ENCODE measurements around the gene CDH23.

CDH23 gene

GRCh38 chr10:71468363-71469094 lies 71.8 kb downstream of the CDH23 start:
- Histone ChIP-seq H3K27me3 (replicated peaks; ENCODE audit: control insufficient read depth, insufficient read depth, low read length) (no peaks in the 10 kb centered on the region; the same call in 1 of the 2 replicates), H3K4me3 (replicated peaks; ENCODE audit: low read depth, low read length) (no peak overlapping the region), H3K36me3 (ENCODE audit: control insufficient read depth, insufficient read depth, low read length) (no peaks in the 10 kb centered on the region)
- TF ChIP-seq CTCF (IDR thresholded peaks at IDR 0.05; ENCODE audit: insufficient read depth, low read length, poor library complexity, severe bottlenecking) = no peak
- DNase-seq (ENCODE audit: extremely low read depth, insufficient read length) = no peak

GRCh38 chr10:71471006-71471405 lies 74.3 kb downstream of the CDH23 start:
- no peak overlapping the region for H3K4me3 ChIP-seq (replicated peaks; ENCODE audit: low read depth, low read length)
- DNase-seq (ENCODE audit: extremely low read depth, insufficient read length) = no peak
- TF ChIP-seq CTCF (IDR thresholded peaks at IDR 0.05; ENCODE audit: insufficient read depth, low read length, poor library complexity, severe bottlenecking) = no peak
- no peaks in the 10 kb centered on the region for H3K36me3 ChIP-seq (ENCODE audit: control insufficient read depth, insufficient read depth, low read length)
- peaks cover 1% of the 10 kb centered on the region for H3K27me3 ChIP-seq (replicated peaks; ENCODE audit: control insufficient read depth, insufficient read depth, low read length)

- H3K36me3 ChIP-seq (ENCODE audit: control insufficient read depth, insufficient read depth, low read length) = no peaks in the 10 kb centered on the region
- no peak for DNase-seq (ENCODE audit: extremely low read depth, insufficient read length)
- peaks cover 1% of the 10 kb centered on the region for H3K27me3 ChIP-seq (replicated peaks; ENCODE audit: control insufficient read depth, insufficient read depth, low read length)
- no peak overlapping the region for H3K4me3 ChIP-seq (replicated peaks; ENCODE audit: low read depth, low read length)
- TF ChIP-seq CTCF (IDR thresholded peaks at IDR 0.05; ENCODE audit: insufficient read depth, low read length, poor library complexity, severe bottlenecking) = no peak
Measured at GRCh38 chr10:71471957-71472365, 75.2 kb downstream of the CDH23 start.

GRCh38 chr10:71472466-71472865 lies 75.7 kb downstream of the CDH23 start:
- no peak for DNase-seq (ENCODE audit: extremely low read depth, insufficient read length)
- Histone ChIP-seq H3K4me3 (replicated peaks; ENCODE audit: low read depth, low read length) (no peak overlapping the region), H3K27me3 (replicated peaks; ENCODE audit: control insufficient read depth, insufficient read depth, low read length) (peaks cover 1% of the 10 kb centered on the region), H3K36me3 (ENCODE audit: control insufficient read depth, insufficient read depth, low read length) (no peaks in the 10 kb centered on the region)
- no peak for TF ChIP-seq CTCF (IDR thresholded peaks at IDR 0.05; ENCODE audit: insufficient read depth, low read length, poor library complexity, severe bottlenecking)

- TF ChIP-seq CTCF (IDR thresholded peaks at IDR 0.05; ENCODE audit: insufficient read depth, low read length, poor library complexity, severe bottlenecking) = no peak
- peaks cover 1% of the 10 kb centered on the region for H3K27me3 ChIP-seq (replicated peaks; ENCODE audit: control insufficient read depth, insufficient read depth, low read length)
- no peaks in the 10 kb centered on the region for H3K36me3 ChIP-seq (ENCODE audit: control insufficient read depth, insufficient read depth, low read length)
- H3K4me3 ChIP-seq (replicated peaks; ENCODE audit: low read depth, low read length) = no peak overlapping the region
- DNase-seq (ENCODE audit: extremely low read depth, insufficient read length) = no peak
Measured at GRCh38 chr10:71472912-71473311, 76.2 kb downstream of the CDH23 start.
